Aorta (tissue), 5 donors: Measurements from ENCODE around the gene BAIAP2. TPM values are rescaled to one million over a fixed set of nuclear protein-coding genes. Genes with fewer than 3 reads are reported as not detected.

ENCODE experiments used
- ATAC-seq: fragments of 200-7000 bp; cut with Tn5 transposase; one replicate; pipeline ENCODE4 v1.9.1; 2022; ENCODE audit warnings: moderate library complexity; ENCODE audit not compliant: low FRiP score
- DNase-seq, 2 donors: peaks; one replicate each; pipeline ENCODE4 v3.0.0-alpha.2; 2020
- H3K27ac ChIP-seq, 2 donors: one replicate each; pipeline ENCODE4 v1.5.1; 2013; ENCODE audit warnings: low read length in 2 of 2, mild to moderate bottlenecking in 2 of 2, moderate library complexity in 2 of 2, control low read depth in 1 of 2, inconsistent platforms in 1 of 2, low read depth in 1 of 2
- H3K27me3 ChIP-seq, 2 donors: one replicate each; pipeline ENCODE4 v1.6.1; 2013; ENCODE audit warnings: control low read depth in 1 of 2, low read length in 1 of 2, mild to moderate bottlenecking in 1 of 2, moderate library complexity in 1 of 2; ENCODE audit not compliant: insufficient read depth in 2 of 2, control insufficient read depth in 1 of 2
- H3K36me3 ChIP-seq, 2 donors: one replicate each; pipeline ENCODE4 v1.6.1; 2013; ENCODE audit warnings: control low read depth in 1 of 2, low read length in 1 of 2, mild to moderate bottlenecking in 1 of 2; ENCODE audit not compliant: insufficient read depth in 2 of 2, control insufficient read depth in 1 of 2
- H3K4me1 ChIP-seq, 2 donors: one replicate each; pipeline ENCODE4 v1.6.1; 2013; ENCODE audit warnings: low read length in 2 of 2, control low read depth in 1 of 2, mild to moderate bottlenecking in 1 of 2, moderate library complexity in 1 of 2; ENCODE audit not compliant: insufficient read depth in 2 of 2, control insufficient read depth in 1 of 2
- H3K4me3 ChIP-seq, 2 donors: one replicate each; pipeline ENCODE4 v1.5.1; 2013; ENCODE audit warnings: low read length in 2 of 2, control low read depth in 1 of 2, mild to moderate bottlenecking in 1 of 2
- H3K9me3 ChIP-seq: one replicate; pipeline ENCODE4 v1.6.1; 2013; ENCODE audit warnings: mild to moderate bottlenecking, low read length; ENCODE audit not compliant: control insufficient read depth
- WGBS, 2 donors: extraction: QIAGEN DNeasy Blood & Tissue Kit; methylation state at CpG; one replicate each; pipeline ENCODE4 v1.1.7; 2013; 5-methylcytosine and 5-hydroxymethylcytosine counted together
- intact Hi-C, 2 donors: fragments of 100-400 bp; cut with DNase I; formaldehyde crosslinking; loops; one replicate each; pipeline versions ENCODE4 v1.14.2 to v1.15.0; 2022
- polyA plus RNA-seq, 2 donors: library from polyadenylated mRNA; stranded (reverse); fragments of 200-250 nt; gene quantifications; one replicate each; pipeline ENCODE4 v1.2.3, GENCODE V29; 2013
- total RNA-seq, 2 donors: library from RNA; stranded (reverse); fragmentation: NEBNext Ultra II Directional; extraction: Animal tissue kit (Norgen Biotek cat#: 25700); gene quantifications; one replicate each; pipeline ENCODE4 v1.2.1, GENCODE V29; 2021
- donor health status: healthy with polysubstance abuse.
- donor health status: Bipolar disorder and iron deficiency.
- donor health status: DM: no; HTN: no; CAD: no.
- donor health status: DM: no; HTN: no; CAD: no.
- donor health status: DM: yes; HTN: yes; CAD: no.

BAIAP2 gene
- total and polyA plus RNA-seq, 4 donors = 1.7 to 23.7 (median 14.3) TPM

GRCh38 chr17:81109957-81110356 is 75.0 kb downstream of the BAIAP2 start:
- Histone ChIP-seq H3K27me3 (no peaks in the 10 kb centered on the region), H3K4me3 (no peak overlapping the region), H3K9me3 (no peaks in the 10 kb centered on the region), H3K36me3 (no peaks in the 10 kb centered on the region), H3K4me1 (no peaks in the 10 kb centered on the region), H3K27ac (no peak overlapping the region)
- WGBS, 2 donors = 84 to 87% methylated on average over 22 of the region's 22 CpGs
- ATAC-seq (no peak), DNase-seq (no peak)
- intact Hi-C loops = no loop called here

- ATAC-seq = no peak
- Histone ChIP-seq H3K36me3 (no peaks in the 10 kb centered on the region), H3K4me1 (no peaks in the 10 kb centered on the region), H3K4me3 (no peak overlapping the region), H3K9me3 (no peaks in the 10 kb centered on the region), H3K27ac (no peak overlapping the region), H3K27me3 (no peaks in the 10 kb centered on the region)
- WGBS, 2 donors = 85 to 89% methylated on average over 25 to 30 of the region's 30 CpGs
- no peak for DNase-seq
- intact Hi-C loops = no loop called here
Measured at GRCh38 chr17:81110488-81111040, 75.6 kb downstream of the BAIAP2 start.

DNA sequence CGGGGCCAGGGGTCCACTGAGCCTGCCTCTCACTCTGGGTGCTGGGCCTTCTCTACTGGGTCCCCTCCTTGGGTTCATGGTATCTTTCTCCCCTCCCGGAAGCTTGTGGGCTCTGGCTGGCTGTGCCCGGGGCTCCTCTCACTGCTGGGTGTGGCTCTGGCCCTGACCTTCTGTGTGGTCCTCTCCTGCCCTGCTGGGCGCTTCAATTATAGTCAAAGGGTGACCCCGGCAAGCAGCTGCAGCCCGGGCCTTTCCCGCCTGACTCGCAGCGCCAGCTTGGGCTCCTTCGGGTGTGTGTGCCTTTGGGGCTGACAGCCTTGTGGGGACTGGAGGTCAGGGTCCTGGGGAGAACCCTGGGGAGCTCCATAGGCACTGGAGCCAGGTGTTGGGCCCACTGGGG is 76.1 kb downstream of the BAIAP2 start:
- no peaks in the 10 kb centered on the region for H3K4me1 ChIP-seq
- DNase-seq (no peak), ATAC-seq (no peak)
- 84 to 87% methylated on average over 10 of the region's 10 CpGs for WGBS, 2 donors
- H3K27me3 ChIP-seq = no peaks in the 10 kb centered on the region
- no peaks in the 10 kb centered on the region for H3K36me3 ChIP-seq
- H3K4me3 ChIP-seq = no peak overlapping the region
- intact Hi-C loops = no loop called here
- no peak overlapping the region for H3K27ac ChIP-seq
- no peaks in the 10 kb centered on the region for H3K9me3 ChIP-seq

GRCh38 chr17:81112450-81112849 is 77.5 kb downstream of the BAIAP2 start:
- no peaks in the 10 kb centered on the region for H3K9me3 ChIP-seq
- WGBS, 2 donors = 94 to 97% methylated on average over 23 of the region's 23 CpGs
- ATAC-seq (no peak), DNase-seq (no peak)
- intact Hi-C loops = no loop called here
- H3K27me3 ChIP-seq = no peaks in the 10 kb centered on the region
- no peaks in the 10 kb centered on the region for H3K36me3 ChIP-seq
- H3K4me1 ChIP-seq = no peaks in the 10 kb centered on the region
- H3K27ac ChIP-seq = no peak overlapping the region
- no peak overlapping the region for H3K4me3 ChIP-seq

- Histone ChIP-seq H3K27ac (no peak overlapping the region), H3K27me3 (no peaks in the 10 kb centered on the region), H3K4me1 (no peaks in the 10 kb centered on the region), H3K36me3 (no peaks in the 10 kb centered on the region), H3K4me3 (no peak overlapping the region), H3K9me3 (no peaks in the 10 kb centered on the region)
- ATAC-seq (no peak), DNase-seq (no peak)
- WGBS, 2 donors = 89% methylated on average over 21 of the region's 21 CpGs
- intact Hi-C loops = no loop called here
Measured at GRCh38 chr17:81113158-81113724, 78.3 kb downstream of the BAIAP2 start.

GRCh38 chr17:81114351-81115093 is 79.6 kb downstream of the BAIAP2 start:
- intact Hi-C loops = no loop called here
- H3K27me3 ChIP-seq = no peaks in the 10 kb centered on the region
- no peaks in the 10 kb centered on the region for H3K4me1 ChIP-seq
- H3K9me3 ChIP-seq = no peaks in the 10 kb centered on the region
- H3K4me3 ChIP-seq = no peak overlapping the region
- no peaks in the 10 kb centered on the region for H3K36me3 ChIP-seq
- H3K27ac ChIP-seq = no peak overlapping the region
- ATAC-seq (no peak), DNase-seq (no peak)
- WGBS, 2 donors = 84 to 85% methylated on average over 19 of the region's 19 CpGs

DNA sequence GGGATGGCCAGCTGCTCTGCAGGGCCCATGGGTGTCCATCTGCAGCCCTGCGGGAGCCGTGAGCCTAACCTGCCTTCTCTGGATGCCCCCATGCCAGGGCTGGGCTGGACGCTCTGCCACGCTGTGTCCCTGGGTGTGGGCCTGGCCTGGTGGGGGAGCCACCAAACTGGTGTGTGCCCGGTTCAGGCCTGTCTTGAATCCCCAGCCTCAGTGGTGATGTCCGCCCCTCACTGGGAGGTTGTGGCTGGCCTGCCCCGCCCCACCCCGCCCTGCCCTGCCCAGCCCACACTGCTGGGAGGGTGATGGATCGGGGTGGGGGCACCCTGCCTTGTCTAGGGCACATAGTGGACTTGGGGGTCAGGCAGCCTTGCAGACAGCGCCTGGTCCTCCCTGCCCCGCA is 80.3 kb downstream of the BAIAP2 start:
- Histone ChIP-seq H3K4me3 (no peak overlapping the region), H3K27ac (no peak overlapping the region), H3K36me3 (no peaks in the 10 kb centered on the region), H3K27me3 (no peaks in the 10 kb centered on the region), H3K4me1 (no peaks in the 10 kb centered on the region), H3K9me3 (no peaks in the 10 kb centered on the region)
- DNase-seq (no peak), ATAC-seq (no peak)
- intact Hi-C loops = no loop called here
- WGBS, 2 donors = 93 to 97% methylated on average over 11 of the region's 11 CpGs

- H3K4me3 ChIP-seq = no peak overlapping the region
- no peaks in the 10 kb centered on the region for H3K9me3 ChIP-seq
- no peak overlapping the region for H3K27ac ChIP-seq
- no peaks in the 10 kb centered on the region for H3K4me1 ChIP-seq
- no peaks in the 10 kb centered on the region for H3K27me3 ChIP-seq
- DNase-seq = no peak
- no peak for ATAC-seq
- intact Hi-C loops = no loop called here
- H3K36me3 ChIP-seq = no peaks in the 10 kb centered on the region
- 88 to 90% methylated on average over 22 of the region's 22 CpGs for WGBS, 2 donors
Measured at GRCh38 chr17:81115749-81116464, 81.0 kb downstream of the BAIAP2 start.
